Right renal pelvis (tissue), 4 donors: Measurements from ENCODE around the gene KPNB1. TPM values are rescaled to one million over a fixed set of nuclear protein-coding genes. Genes with fewer than 3 reads are reported as not detected.

Experiments
- DNase-seq, 4 donors: peaks; one replicate each; pipeline ENCODE4 v3.0.0-alpha.2; 2013; ENCODE audit warnings: low read depth in 4 of 4, low spot score in 3 of 4, missing footprints in 1 of 4
- polyA plus RNA-seq, 4 donors: library from polyadenylated mRNA; unstranded; fragments of 120-200 nt; gene quantifications; one replicate each; pipeline ENCODE4 v1.2.1, GENCODE V29; 2013; ENCODE audit not compliant: insufficient read length in 4 of 4

Gene KPNB1
- polyA plus RNA-seq, 4 donors: 222 to 265 (median 250) TPM

DNA sequence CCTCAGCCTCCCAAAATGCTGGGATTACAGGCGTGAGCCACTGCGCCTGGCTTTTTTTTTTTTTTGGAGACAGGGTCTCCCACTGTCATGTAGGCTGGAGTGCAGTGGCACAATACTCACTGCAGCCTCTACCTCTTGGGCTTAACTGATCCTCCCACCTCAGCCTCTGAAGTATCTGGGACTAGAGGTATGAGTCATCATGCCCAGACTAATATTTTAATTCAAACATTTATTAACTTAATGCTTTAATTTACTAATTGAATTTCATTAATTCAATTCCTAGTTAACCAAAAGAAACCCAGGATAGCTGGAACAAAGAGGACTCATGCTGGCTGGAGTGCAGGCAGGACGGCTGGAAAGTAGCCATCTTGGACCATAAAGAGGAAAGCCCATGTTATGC, 14.0 kb upstream of the KPNB1 start:
- DNase-seq: no peak

DNA sequence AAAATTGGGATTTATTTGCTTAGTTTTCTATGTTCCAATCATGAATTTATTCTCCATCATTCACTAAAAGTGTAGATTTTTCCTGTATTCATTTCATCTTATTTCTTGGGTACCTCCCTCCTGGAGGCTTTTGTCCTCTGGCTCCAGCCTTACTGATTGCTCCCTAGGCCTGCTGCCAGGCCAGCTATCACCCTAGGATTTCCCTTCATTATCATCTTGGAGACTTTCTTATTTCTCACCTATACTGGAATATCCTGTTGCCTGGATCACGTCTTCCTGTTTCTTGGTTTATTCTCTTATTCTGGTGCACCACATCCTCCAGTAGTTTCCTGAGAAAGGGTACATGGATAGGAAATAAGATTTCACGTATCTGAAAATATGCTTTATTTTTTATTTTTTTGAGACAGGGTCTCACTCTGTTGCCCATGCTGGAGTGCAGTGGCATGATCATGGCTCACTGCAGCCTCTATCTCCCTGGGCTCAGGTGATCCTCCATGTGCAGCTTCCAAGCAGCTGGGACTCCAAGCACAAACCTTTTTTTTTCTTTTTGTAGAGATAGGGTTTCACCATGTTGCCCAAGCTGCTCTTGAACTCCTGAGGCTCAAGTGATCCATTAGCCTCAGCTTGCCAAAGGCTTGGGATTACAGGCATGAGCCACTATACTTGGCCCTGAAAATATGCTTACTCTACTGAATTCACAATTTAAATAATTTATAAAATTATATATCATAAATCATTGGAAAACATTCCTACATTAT, 13.3 kb upstream of the KPNB1 start:
- no peak for DNase-seq

DNA sequence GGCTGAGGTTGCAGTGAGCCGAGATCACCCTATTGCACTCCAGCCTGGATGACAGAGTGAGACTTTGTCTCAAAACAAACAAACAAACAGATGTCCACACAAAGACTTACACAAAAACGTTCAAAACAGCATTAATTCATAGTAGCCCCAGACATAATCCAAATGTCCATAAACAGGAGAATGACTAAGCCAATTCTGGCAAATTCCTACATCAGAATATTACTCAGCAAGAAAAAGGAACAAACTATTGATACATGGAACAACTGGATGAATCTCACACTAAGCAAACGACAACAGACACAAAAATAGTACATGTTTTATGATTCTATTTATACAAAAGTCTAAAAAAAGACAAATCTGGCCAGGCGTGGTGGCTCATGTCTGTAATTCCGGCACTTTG, 10.8 kb upstream of the KPNB1 start:
- DNase-seq: no peak

DNA sequence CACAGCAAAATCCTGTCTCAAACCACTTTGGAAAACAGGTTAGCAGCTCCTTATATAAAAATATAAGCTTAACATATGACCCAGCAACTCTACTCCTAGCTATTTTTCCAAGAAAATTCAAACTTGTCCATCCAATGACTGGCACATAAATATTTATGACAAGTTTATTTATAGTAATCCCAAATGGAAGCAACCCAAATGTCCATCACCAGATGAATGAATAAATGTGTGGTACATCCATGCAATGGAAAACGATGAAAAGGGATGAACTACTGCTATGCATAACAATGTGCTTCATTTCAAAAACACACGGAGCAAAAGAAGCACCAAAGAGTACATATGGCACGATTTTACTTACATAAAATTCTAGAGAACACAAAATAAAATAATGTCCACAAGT, 9.6 kb upstream of the KPNB1 start:
- DNase-seq: no peak

DNA sequence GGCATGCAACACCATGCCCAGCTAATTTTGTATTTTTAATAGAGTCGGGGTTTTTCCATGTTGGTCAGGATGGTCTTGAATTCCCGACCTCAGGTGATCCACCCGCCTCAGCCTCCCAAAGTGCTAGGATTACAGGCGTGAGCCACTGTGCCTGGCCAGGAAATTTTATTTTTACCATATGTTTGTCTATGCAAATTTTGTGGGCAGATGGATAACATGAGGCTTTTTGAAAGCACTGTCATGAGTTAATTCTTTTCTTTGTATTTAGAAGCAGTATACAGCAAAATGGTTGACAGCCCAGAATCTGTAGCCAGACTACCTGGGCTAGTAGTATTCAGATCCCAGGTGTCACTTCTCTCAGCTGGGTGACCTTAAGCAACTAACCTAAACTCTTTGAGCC, 8.5 kb upstream of the KPNB1 start:
- DNase-seq: no peak

DNA sequence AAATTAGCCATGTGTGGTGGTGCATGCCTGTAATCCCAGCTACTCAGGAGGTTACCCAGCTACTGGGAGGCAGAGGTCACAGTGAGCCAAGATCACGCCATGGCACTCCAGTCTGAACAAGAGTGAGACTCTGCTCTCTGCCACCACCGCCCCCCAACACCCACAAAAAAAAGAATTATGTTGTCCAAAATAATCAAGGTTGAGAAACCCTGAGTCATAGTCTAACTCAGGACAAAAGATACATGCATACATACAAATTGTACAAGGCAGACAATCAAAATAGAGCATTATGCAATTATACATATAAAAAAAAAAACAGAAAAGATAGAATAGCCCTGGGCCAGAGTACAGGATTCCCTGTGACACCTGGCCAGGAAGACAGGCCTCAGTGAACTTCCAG, 6.6 kb upstream of the KPNB1 start:
- no peak for DNase-seq

DNA sequence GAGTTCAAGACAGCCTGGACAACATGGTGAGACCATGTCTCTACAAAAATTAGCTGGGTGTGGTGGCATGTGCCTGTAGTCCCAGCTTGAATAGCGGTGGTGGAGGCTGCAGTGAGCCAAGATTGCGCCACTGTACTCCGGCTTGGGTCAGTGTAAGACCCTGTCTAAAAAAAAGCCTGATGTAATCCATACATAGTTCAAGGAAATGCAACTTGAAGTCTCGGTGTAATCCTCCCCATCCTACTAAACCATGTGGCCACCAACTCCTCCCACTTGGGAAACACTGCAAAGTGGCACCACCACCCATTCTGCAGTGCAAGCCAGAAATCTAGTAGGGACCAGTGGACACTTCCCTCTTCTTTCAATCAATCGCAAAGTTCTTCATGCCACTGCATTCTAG, 5.4 kb upstream of the KPNB1 start:
- no peak for DNase-seq

DNA sequence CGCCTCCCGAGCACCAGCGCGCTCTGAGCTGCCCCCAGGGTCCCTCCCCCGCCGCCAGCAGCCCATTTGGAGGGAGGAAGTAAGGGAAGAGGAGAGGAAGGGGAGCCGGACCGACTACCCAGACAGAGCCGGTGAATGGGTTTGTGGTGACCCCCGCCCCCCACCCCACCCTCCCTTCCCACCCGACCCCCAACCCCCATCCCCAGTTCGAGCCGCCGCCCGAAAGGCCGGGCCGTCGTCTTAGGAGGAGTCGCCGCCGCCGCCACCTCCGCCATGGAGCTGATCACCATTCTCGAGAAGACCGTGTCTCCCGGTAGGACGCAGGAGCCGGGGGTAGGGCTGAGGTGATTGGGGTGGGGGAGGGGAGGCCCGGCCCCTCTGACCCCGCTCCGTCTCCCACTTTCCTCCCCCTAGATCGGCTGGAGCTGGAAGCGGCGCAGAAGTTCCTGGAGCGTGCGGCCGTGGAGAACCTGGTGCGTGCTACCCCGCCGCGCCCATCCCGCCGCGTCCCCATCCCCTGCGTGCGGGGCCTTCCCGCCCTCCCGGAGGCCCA, 329 bp downstream of the KPNB1 start:
- peak in 1 of 4 donors; percentile 38 for DNase-seq

DNA sequence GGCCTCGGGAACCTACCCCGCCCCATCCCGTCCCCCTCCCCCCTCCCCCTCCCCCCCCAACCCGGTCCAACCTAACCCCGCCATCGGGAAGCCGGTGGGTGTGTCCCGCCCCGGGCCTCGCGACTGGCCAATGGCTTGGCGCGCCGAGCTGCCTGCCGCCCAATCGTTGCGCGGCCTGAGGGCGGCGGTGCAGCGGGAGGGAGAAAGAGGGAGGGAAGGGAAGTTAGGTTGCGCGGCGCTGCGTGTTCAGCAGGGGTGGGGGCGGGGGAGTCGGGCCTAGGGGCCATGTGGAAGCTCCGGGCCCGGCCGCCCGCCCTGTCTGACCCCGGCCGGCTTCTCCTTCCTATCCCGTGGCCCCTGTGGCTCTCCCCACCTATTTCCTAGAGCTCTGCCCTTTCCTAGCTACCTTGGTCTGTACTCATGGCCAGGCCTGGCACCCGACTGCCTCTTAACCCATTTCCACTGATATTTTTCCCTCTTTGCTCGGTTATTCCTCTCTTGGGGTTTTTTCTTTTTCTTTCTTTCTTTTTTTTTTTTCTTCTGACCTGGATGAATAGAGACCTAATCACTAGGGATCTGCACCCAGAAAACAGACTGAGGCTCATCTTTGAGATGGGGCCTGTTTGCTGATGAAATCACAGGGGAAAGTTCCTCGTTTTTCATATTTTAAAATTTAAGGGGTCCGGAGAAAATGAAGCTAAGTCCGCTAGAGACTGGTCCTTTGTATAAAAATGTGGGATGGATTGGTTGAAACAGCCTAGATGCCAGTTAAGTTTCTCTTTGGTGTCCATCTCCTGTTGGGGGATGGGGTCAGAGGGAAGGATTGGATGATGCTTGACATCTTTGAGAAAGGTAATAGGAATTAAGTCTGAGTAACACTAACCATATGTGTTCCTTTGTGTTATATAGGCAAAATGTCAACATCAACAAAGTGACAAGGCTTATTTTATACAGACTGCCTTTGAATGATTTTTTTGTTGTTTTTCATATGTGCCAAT, 1.1 kb downstream of the KPNB1 start:
- DNase-seq: peak; percentile 80 to 88 (median 84)

DNA sequence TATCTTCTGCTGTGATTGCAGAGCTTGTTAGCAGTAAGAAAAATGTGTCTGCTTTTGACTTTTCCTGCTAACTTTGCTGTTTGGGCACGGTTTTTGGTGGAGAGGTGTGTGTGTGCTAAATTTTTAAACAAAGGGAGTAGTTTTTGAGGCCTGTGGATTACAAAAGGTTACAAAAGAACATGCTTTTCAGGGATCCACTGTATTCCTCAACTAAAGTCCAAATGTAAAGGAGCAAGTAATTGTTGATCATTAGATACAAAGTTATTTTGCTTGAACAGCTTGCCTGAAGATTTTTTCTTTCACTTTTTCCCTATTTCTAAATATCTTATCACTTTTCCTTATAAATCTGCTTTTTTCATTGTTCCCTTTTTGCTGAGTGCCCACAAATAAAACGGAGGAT, 2.0 kb downstream of the KPNB1 start:
- no peak for DNase-seq

DNA sequence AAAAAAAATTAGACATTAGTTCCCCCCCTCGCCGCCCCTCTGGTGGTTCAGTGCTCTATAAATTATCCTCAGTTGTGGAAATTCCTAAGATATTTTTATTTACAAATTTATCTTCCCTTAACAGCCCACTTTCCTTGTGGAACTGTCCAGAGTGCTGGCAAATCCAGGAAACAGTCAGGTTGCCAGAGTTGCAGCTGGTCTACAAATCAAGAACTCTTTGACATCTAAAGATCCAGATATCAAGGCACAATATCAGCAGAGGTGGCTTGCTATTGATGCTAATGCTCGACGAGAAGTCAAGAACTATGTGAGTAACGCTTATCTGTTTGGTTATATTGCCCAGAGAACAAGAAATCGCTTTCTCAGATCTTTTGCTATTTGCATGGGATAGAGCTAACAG, 2.9 kb downstream of the KPNB1 start:
- DNase-seq: no peak

DNA sequence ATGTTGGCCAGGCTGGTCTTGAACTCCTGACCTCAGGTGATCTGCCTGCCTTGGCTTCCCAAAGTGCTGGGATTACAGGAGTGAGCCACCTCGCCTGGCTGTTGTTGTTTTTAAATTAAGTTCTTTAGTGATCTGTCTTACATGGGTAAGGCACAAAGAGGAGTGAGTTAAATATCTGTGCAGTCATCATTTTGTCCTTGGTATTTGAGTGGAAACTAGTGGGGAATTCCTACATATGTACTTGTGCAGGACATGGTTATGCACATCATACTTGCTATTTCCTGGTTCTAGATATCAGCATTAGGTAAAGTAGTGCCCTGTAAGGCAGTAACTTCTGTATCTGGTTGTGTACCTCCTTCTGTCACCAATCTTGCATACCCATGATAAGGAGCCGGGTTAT, 3.7 kb downstream of the KPNB1 start:
- DNase-seq: no peak

DNA sequence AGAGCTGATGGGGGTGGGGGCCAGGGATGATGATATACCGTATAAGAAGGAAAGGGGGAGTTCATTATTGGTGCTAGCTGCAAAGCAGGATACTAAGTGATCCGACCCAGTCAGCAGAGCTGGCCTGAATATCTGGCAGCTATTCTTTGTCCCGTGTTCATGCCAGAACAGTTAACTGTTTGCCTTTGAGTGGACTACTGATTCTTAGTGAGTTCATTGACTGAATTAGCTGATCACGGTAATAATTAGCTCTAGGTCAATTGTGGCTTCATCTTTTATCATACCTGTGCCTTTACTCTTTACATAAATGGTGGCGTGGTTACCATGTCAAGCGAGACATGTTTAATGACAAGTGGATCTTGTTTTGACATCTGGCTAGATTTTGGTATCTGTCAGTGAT, 5.3 kb downstream of the KPNB1 start:
- no peak for DNase-seq

DNA sequence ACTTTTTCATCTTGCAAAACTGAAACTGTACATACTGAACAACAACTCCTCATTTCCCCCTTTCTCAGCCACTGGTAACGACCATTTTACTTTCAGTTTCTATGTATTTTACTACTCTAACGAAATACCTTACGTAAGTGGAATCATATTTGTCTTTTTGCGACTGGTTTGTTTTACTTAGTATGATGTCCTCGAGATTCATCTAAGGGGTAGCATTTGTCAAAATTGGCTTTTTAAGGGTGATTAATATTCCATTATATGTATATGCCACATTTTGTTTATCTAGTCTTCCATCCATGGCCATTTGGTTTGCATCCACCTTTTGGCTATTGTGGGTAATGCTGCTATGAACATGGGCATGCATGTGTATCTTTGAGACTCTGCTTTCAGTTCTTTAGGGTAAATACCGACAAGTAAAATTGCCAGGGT, 10.4 kb downstream of the KPNB1 start:
- no peak for DNase-seq

DNA sequence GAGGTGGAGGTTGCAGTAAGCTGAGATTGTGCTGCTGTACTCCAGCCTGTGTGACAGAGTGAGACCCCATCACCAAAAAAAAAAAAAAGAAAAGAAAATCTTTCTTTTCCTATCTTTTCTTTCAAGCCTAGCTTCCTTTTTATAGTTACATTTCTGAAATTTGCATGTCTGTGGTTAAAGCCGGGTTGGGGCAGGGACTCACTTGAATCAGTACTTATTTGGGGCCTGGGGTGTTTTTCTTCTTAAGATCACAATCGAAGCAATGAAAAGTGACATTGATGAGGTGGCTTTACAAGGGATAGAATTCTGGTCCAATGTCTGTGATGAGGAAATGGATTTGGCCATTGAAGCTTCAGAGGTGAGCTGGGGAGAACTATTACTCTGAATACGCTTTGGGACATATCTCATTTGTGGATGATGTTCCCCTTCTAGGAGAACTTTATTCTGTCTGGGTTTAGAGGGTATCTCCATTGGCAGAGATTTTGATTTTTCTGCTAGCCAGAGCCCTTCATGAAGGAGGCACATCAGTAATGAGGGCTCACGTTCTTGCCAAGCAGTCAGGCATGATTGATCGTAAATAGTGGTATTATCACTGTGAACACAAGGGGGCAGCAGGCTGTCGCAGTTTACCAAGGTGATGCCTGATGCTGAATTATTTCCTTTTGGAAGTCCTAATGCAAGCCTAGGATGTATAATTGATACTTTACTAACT, 14.3 kb downstream of the KPNB1 start:
- peak; percentile 41 to 56 (median 52) for DNase-seq

DNA sequence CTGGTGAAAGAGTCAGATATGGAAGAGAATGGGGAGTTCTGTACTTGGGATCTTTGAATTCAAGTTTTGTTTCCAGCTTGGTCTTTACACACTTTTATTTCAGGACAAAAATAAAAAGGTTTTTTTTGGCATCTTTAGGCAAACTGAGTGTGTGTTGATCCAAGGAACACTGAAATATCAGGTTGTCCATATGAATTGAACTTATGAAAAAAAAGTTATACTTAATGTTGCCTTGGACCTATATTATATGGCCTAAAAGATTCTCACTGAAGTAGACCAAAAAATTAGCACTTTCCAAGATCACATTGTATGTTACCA, 14.9 kb downstream of the KPNB1 start:
- no peak for DNase-seq

DNA sequence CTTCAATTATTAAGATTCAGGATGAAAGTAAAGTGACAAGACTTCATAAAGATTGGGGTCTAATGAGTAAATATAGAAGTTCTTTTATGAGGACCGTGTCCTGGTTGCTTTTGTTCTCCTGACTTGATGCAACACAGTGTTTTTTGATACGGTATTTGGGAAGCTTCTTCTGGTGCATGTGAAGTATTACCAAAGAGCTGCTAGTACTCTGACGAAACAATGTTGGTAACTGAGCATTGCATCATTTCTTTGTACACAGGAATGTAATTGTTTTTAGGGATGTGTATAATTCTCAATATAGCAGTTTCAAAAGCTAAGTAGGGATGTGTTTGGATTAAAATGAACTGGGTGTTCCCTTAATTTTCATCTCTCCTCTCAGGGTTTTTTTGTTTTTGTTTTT, 15.9 kb downstream of the KPNB1 start:
- DNase-seq: no peak

DNA sequence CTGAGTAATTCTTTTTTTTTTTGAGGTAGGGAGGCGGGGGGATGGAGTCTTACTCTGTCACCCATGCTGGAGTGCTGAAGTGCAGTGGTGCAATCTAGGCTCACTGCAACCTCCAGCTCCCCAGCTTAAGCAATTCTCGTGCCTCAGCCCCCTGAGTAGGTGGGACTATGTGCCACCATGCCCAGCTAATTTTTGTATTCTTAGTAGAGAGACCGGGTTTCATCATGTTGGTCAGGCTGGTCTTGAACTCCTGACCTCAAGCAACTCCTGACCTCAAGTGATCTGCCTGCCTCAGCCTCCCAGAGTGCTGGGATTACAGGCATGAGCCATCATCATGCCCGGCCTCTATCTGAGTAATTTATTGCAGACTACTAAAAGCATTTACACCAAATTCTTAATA, 19.4 kb downstream of the KPNB1 start:
- no peak for DNase-seq

DNA sequence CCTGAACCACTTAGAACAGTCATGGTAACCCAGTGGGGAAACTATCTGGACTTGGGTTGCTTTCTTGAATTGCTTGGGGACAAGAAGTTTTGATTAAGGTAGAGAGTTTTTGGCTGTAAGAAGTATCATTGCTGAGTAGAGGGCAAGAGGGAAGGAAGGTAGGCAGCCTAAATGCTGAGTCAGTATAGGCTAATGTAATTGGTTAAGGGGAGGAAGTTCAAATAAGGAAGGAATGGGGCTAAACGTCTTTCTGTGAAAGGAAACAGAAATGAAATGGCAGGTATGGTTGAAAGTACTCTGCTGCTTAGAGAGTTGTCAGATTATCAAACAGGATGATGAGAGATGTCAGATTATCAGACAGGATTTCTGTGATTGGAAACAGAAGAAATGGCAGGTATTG, 20.3 kb downstream of the KPNB1 start:
- no peak for DNase-seq

DNA sequence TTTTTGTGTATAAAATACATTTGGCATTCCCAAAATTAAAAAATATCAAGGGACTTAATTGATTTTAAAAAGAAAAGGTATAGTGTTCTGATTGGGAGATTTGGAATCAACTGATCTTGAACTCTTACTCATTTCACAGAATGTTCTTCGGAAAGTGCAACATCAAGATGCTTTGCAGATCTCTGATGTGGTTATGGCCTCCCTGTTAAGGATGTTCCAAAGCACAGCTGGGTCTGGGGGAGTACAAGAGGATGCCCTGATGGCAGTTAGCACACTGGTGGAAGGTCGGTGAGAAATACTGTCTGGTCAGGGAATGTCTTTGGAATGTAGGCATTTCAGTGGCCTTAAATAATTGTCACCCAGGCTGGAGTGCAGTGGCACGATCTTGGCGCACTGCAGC, 24.8 kb downstream of the KPNB1 start:
- DNase-seq: no peak
